Gastroesophageal sphincter (tissue), 4 donors: Measurements from ENCODE around the gene CENPT. TPM values are rescaled to one million over a fixed set of nuclear protein-coding genes. Genes with fewer than 3 reads are reported as not detected.

Experiments
- ATAC-seq: fragments of 150-250 bp; one replicate; pipeline ENCODE4 v1.9.1; 2016; ENCODE audit warnings: mild to moderate bottlenecking, moderate library complexity
- H3K27ac ChIP-seq, 4 donors: fragments of 200-600 bp; sonication (generic) in 3 of 4; 1 replicate in 3 of 4; 2 replicates in 1 of 4; pipeline ENCODE4 v1.5.1; 2016 to 2019
- H3K27me3 ChIP-seq: fragments of 200-600 bp; sonication (generic); one replicate; pipeline ENCODE4 v1.5.1; 2019
- H3K36me3 ChIP-seq, 2 donors: fragments of 200-600 bp; sonication (generic); one replicate each; pipeline ENCODE4 v1.5.1; 2019; ENCODE audit warnings: control low read depth in 1 of 2
- H3K4me1 ChIP-seq, 3 donors: fragments of 200-600 bp; sonication (generic); 1 replicate in 2 of 3; 2 replicates in 1 of 3; pipeline ENCODE4 v1.5.1; 2016 to 2019; ENCODE audit warnings: control low read depth in 2 of 3
- H3K4me3 ChIP-seq, 2 donors: fragments of 200-600 bp; sonication (generic); one replicate each; pipeline ENCODE4 v1.5.1; 2019; ENCODE audit warnings: mild to moderate bottlenecking in 1 of 2, moderate library complexity in 1 of 2
- H3K9me3 ChIP-seq, 3 donors: fragments of 200-600 bp; sonication (generic); one replicate each; pipeline ENCODE4 v1.5.1; 2017 to 2019; ENCODE audit warnings: control low read depth in 2 of 3
- CTCF ChIP-seq, 4 experiments: fragments of 200-600 bp in 2 of 4; fragments of 450-650 bp in 2 of 4; sonication (generic) in 1 of 4; IDR thresholded peaks; one replicate each; pipeline ENCODE4 v1.5.1; 2017 to 2019; ENCODE audit warnings: antibody characterized with exemption in 4 of 4, mild to moderate bottlenecking in 2 of 4, moderate library complexity in 2 of 4
- EP300 ChIP-seq: sonication (generic); formaldehyde crosslinking; IDR thresholded peaks from one replicate; pipeline ENCODE4 v1.6.1; 2017; ENCODE audit warnings: antibody characterized with exemption, mild to moderate bottlenecking
- POLR2A ChIP-seq, 2 donors: fragments of 450-650 bp; IDR thresholded peaks; one replicate each; pipeline ENCODE4 v1.6.1; 2017; ENCODE audit warnings: antibody characterized with exemption in 2 of 2, mild to moderate bottlenecking in 2 of 2, moderate library complexity in 1 of 2
- POLR2AphosphoS5 ChIP-seq: sonication (generic); formaldehyde crosslinking; IDR thresholded peaks from one replicate; pipeline ENCODE4 v1.6.1; 2017; ENCODE audit warnings: antibody characterized with exemption
- WGBS, 2 donors: methylation state at CpG; one replicate each; pipeline ENCODE4 v1.1.5; 2018; ENCODE audit warnings: low coverage in 1 of 2; 5-methylcytosine and 5-hydroxymethylcytosine counted together
- total RNA-seq, 4 donors: library from RNA; depleted of rRNA; stranded (reverse); fragments of >200 nt; gene quantifications; one replicate each; pipeline ENCODE4 v1.1.0, GENCODE V29; 2016

CENPT gene
- total RNA-seq, 4 donors from 2014 or later, result 15.4 to 44.2 (median 35.3) TPM

- H3K27me3 ChIP-seq, result no peaks in the 10 kb centered on the region
- peaks cover 0 to 80% (median 38%) of the 10 kb centered on the region in 3 donors for H3K4me1 ChIP-seq
- H3K27ac ChIP-seq, result peak overlapping the region; percentile 22 to 84 (median 66)
- H3K36me3 ChIP-seq, result peaks cover 0 to 9% of the 10 kb centered on the region in 2 donors
- H3K4me3 ChIP-seq, result no peak overlapping the region
- no peaks in the 10 kb centered on the region for H3K9me3 ChIP-seq
- TF ChIP-seq EP300 (no peak), CTCF (IDR thresholded peaks at IDR 0.05) (no peak), POLR2AphosphoS5 (no peak), POLR2A (IDR thresholded peaks at IDR 0.05) (no peak)
- WGBS, 2 donors, result 57 to 76% methylated on average over 3 to 4 of the region's 4 CpGs
- no peak for ATAC-seq
These were observed 11.0 kb upstream of the CENPT start for GRCh38 chr16:67858500-67858899.

- H3K4me1 ChIP-seq, result peaks cover 0 to 72% (median 34%) of the 10 kb centered on the region in 3 donors
- TF ChIP-seq POLR2AphosphoS5 (peak; percentile 61), CTCF (IDR thresholded peaks at IDR 0.05) (no peak), POLR2A (IDR thresholded peaks at IDR 0.05) (no peak)
- WGBS, 2 donors, result 19 to 31% methylated on average over 3 of the region's 3 CpGs
- no peaks in the 10 kb centered on the region for H3K9me3 ChIP-seq
- peak; percentile 94 for ATAC-seq
- H3K36me3 ChIP-seq, result peaks cover 0 to 9% of the 10 kb centered on the region in 2 donors
- H3K27me3 ChIP-seq, result no peaks in the 10 kb centered on the region
- peak overlapping the region in 3 of 4 donors; percentile 56 to 84 (median 75) for H3K27ac ChIP-seq
- no peak overlapping the region for H3K4me3 ChIP-seq
These were observed 10.2 kb upstream of the CENPT start for GRCh38 chr16:67857547-67858233.

GRCh38 chr16:67856927-67857546 lies 9.5 kb upstream of the CENPT start:
- no peak for TF ChIP-seq EP300
- TF ChIP-seq CTCF (IDR thresholded peaks at IDR 0.05), result no peak
- TF ChIP-seq POLR2AphosphoS5, result no peak
- TF ChIP-seq POLR2A (IDR thresholded peaks at IDR 0.05), result no peak
- H3K4me3 ChIP-seq, result no peak overlapping the region
- peaks cover 0 to 65% (median 30%) of the 10 kb centered on the region in 3 donors for H3K4me1 ChIP-seq
- H3K9me3 ChIP-seq, result no peaks in the 10 kb centered on the region
- no peak for ATAC-seq
- 76 to 85% methylated on average over 4 to 5 of the region's 5 CpGs for WGBS, 2 donors
- peak overlapping the region in 3 of 4 donors; percentile 56 to 84 (median 75) for H3K27ac ChIP-seq
- no peaks in the 10 kb centered on the region for H3K27me3 ChIP-seq
- peaks cover 0 to 9% of the 10 kb centered on the region in 2 donors for H3K36me3 ChIP-seq

- Histone ChIP-seq H3K27me3 (no peaks in the 10 kb centered on the region), H3K36me3 (peaks cover 0 to 5% of the 10 kb centered on the region in 2 donors), H3K4me3 (no peak overlapping the region), H3K9me3 (no peaks in the 10 kb centered on the region), H3K27ac (peak overlapping the region in 1 of 4 donors; percentile 19), H3K4me1 (peaks cover 0 to 57% (median 18%) of the 10 kb centered on the region in 3 donors)
- TF ChIP-seq POLR2A (IDR thresholded peaks at IDR 0.05) (no peak), CTCF (IDR thresholded peaks at IDR 0.05) (no peak), POLR2AphosphoS5 (no peak), EP300 (no peak)
- WGBS, 2 donors, result 77 to 89% methylated on average over 4 to 5 of the region's 10 CpGs
- ATAC-seq, result no peak
These were observed 8.3 kb upstream of the CENPT start for GRCh38 chr16:67855789-67856188.
